Activated naive CD8-positive, alpha-beta T cell treated with anti-CD3 and anti-CD28 coated beads, Interleukin-2, amount 10 ng/mL, durations not matched to agents 7 days and 5 days (primary cell): Measurements from ENCODE around the gene FREM2. TPM values are rescaled to one million over a fixed set of nuclear protein-coding genes. Genes with fewer than 3 reads are reported as not detected.

Experiments used
- ATAC-seq: fragments of 150-1000 bp; cut with Tn5 transposase; one replicate; pipeline ENCODE4 v1.10.0; 2021; ENCODE audit warnings: low read depth, moderate library complexity
- POLR2A ChIA-PET: fragments of 350-600 bp; sonication (Branson Sonifier 250); formaldehyde crosslinking; loops from one replicate; lab custom pipeline; 2021; ENCODE audit warnings: antibody characterized with exemption; lab: Charles Lee
- DNase-seq: peaks from one replicate; pipeline ENCODE4 v3.0.0; 2021
- H3K27ac Mint-ChIP-seq: one replicate; pipeline ENCODE4 v1.8.0; 2022; ENCODE audit warnings: mild to moderate bottlenecking, mixed read lengths
- H3K27me3 Mint-ChIP-seq: one replicate; pipeline ENCODE4 v1.8.0; 2022; ENCODE audit warnings: mild to moderate bottlenecking, moderate library complexity, mixed read lengths
- H3K36me3 Mint-ChIP-seq: one replicate; pipeline ENCODE4 v1.8.0; 2021; ENCODE audit warnings: mild to moderate bottlenecking, mixed read lengths
- H3K4me1 Mint-ChIP-seq: one replicate; pipeline ENCODE4 v1.8.0; 2021; ENCODE audit warnings: mixed read lengths
- H3K4me3 Mint-ChIP-seq: one replicate; pipeline ENCODE4 v1.8.0; 2022; ENCODE audit warnings: mild to moderate bottlenecking, moderate library complexity, mixed read lengths
- H3K9me3 Mint-ChIP-seq: one replicate; pipeline ENCODE4 v1.8.0; 2021; ENCODE audit warnings: mixed read lengths
- total RNA-seq, 2 experiments: library from RNA; stranded (reverse); gene quantifications; one replicate each; pipeline ENCODE4 v1.2.3, GENCODE V29; 2021

The FREM2 gene
- total RNA-seq, 2 experiments from 2014 or later = not detected

DNA sequence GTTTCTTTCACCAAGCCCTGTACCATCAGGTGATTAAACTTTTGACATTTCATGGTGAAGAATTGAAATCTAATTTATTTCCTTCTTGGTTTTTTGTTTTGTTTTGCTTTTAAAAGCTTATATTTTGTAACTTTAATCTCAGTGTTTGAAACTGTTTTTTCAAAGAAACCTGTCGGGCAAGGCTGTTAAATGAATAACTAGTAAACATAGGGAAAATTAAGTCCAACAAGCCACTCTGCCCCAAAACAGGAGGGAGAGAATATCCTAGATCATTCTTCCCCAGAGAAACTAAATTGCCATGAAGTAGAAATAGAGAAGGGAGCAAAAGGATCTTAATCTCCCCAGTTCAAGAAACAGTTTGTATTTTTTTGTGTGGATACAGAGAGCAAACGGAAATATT, 98.2 kb downstream of the FREM2 start:
- H3K27me3 Mint-ChIP-seq = peaks cover 2% of the 10 kb centered on the region
- H3K36me3 Mint-ChIP-seq = no peaks in the 10 kb centered on the region
- DNase-seq (no peak), ATAC-seq (no peak)
- H3K4me1 Mint-ChIP-seq = no peaks in the 10 kb centered on the region
- H3K27ac Mint-ChIP-seq = no peak overlapping the region
- H3K9me3 Mint-ChIP-seq = no peaks in the 10 kb centered on the region
- no peak overlapping the region for H3K4me3 Mint-ChIP-seq
- POLR2A ChIA-PET = no interaction called here

DNA sequence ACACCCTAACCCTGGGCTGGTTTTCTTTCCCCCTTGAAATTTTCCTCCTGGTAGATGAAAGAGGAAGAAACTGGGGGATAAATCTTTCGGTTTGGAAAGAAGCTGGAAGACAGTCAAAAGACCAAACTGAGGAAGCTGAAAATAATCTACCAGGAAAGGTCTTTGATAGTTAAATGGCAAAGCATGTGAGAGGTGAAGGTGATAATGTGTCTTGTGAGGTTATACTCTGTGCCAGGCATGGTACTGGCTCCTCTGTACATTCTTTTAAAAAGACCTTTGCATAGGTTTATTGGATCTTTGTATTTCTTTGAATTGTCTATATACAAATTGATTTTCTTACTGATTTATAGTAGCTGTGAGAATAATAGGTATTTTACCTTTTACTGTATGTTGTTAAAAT, 98.6 kb downstream of the FREM2 start:
- Mint-ChIP-seq H3K4me3 (no peak overlapping the region), H3K4me1 (no peaks in the 10 kb centered on the region), H3K9me3 (no peaks in the 10 kb centered on the region), H3K36me3 (no peaks in the 10 kb centered on the region), H3K27ac (no peak overlapping the region), H3K27me3 (peaks cover 2% of the 10 kb centered on the region)
- POLR2A ChIA-PET = no interaction called here
- DNase-seq (no peak), ATAC-seq (no peak)

DNA sequence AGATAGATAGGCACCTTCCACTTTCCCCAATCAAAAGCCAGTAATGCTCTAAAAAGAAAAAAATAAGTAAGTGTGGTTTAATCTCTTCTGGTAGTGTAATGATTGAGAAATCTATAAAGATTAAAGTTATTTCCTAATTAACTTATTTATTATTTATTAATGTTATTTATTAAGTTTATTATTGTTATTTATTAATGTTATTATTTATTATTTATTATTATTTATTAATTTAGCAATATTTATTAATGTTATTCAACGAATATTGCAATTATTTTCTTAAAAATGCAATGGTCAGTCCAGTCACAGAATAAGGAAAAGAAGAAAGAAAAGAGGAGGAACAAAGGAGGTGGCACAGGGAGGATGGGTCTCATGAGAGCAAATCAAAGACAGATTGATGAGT, 100.7 kb downstream of the FREM2 start:
- no peak for DNase-seq
- Mint-ChIP-seq H3K27ac (no peak overlapping the region), H3K9me3 (no peaks in the 10 kb centered on the region), H3K27me3 (no peaks in the 10 kb centered on the region), H3K4me3 (no peak overlapping the region), H3K36me3 (no peaks in the 10 kb centered on the region), H3K4me1 (no peaks in the 10 kb centered on the region)
- POLR2A ChIA-PET = no interaction called here
- no peak for ATAC-seq

DNA sequence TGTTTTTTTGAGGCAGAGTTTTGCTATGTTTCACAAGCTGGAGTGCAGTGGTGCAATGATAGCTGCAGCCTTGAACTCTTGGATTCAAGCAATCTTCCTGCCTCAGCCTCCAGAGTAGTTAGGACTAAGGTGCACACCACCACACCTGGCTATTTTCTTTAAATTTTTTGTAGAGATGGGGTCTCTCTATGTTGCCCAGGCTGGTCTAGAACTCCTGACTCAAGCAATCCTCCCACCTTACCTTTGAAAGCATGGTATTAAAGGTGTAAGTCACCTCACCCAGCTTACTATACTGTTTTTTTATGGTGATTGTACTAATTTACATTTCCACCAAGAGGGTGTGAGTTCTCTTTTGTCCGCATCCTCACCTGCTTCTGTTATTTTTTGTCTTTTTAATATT, 110.0 kb downstream of the FREM2 start:
- no peaks in the 10 kb centered on the region for H3K4me1 Mint-ChIP-seq
- no peak overlapping the region for H3K4me3 Mint-ChIP-seq
- H3K9me3 Mint-ChIP-seq = peaks cover 1% of the 10 kb centered on the region
- POLR2A ChIA-PET = no interaction called here
- ATAC-seq (no peak), DNase-seq (no peak)
- H3K27ac Mint-ChIP-seq = no peak overlapping the region
- H3K27me3 Mint-ChIP-seq = no peaks in the 10 kb centered on the region
- H3K36me3 Mint-ChIP-seq = no peaks in the 10 kb centered on the region

DNA sequence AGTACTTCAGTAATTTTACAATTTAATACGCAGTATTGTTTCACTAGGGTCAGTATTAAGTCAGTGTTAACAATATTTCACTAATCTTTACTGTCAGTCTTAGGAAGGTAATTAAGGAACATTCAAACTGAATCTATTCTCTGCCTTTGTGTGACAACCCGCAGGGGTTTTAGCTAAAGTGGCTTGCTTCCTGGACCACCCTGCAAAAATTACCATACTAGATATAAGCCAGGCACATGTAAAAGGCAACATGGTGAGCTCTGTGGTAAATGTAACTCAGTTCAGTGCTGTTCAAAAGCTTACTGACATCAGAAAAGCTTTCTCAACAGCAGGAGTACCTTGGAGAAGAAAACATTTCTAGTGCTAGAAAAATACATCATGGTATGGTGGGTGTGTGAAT, 116.7 kb downstream of the FREM2 start:
- no peak overlapping the region for H3K27ac Mint-ChIP-seq
- DNase-seq (no peak), ATAC-seq (no peak)
- POLR2A ChIA-PET = no interaction called here
- no peaks in the 10 kb centered on the region for H3K4me1 Mint-ChIP-seq
- peaks cover 1% of the 10 kb centered on the region for H3K9me3 Mint-ChIP-seq
- no peaks in the 10 kb centered on the region for H3K27me3 Mint-ChIP-seq
- no peaks in the 10 kb centered on the region for H3K36me3 Mint-ChIP-seq
- no peak overlapping the region for H3K4me3 Mint-ChIP-seq

DNA sequence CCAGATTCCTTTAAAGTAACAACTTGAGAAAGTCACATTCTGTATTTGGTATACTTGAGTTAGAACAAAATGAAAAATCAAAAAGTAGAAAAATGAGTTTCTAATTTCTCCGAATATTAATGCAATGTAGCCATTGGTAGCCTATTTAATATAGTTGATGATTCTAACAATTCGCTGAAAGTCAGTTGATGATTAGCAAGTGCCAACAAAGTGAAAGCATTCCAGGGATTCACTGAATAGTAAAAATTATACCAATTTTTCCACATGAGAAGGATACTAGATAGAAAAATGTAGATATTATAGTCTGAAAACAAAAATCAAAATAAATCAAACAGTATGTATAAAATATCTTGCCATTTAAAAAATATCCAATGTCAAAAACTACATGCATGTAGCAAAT, 117.2 kb downstream of the FREM2 start:
- no peaks in the 10 kb centered on the region for H3K4me1 Mint-ChIP-seq
- no peaks in the 10 kb centered on the region for H3K27me3 Mint-ChIP-seq
- POLR2A ChIA-PET = no interaction called here
- DNase-seq (no peak), ATAC-seq (no peak)
- H3K9me3 Mint-ChIP-seq = peaks cover 1% of the 10 kb centered on the region
- no peak overlapping the region for H3K4me3 Mint-ChIP-seq
- no peak overlapping the region for H3K27ac Mint-ChIP-seq
- no peaks in the 10 kb centered on the region for H3K36me3 Mint-ChIP-seq

DNA sequence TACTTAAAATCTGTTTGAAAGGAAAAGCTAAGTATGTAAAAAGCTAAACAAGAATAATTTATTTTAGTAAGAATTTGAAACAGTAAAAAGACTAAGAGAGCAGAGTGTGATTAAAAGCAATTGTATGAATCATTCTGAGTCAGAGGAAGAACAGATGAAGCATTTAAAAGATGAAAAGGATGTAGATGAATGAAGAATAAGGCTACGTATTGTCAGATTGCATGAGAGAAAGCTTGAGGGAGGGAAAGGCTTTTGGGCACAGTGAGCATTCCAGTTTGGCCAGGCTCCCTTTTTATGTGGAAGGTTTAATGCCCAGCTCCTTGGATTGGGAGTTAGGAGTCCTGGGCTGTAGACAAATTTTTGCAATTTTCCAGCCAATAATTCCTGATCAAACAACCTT, 117.7 kb downstream of the FREM2 start:
- Mint-ChIP-seq H3K27ac (no peak overlapping the region), H3K27me3 (no peaks in the 10 kb centered on the region), H3K9me3 (peaks cover 3% of the 10 kb centered on the region), H3K4me3 (no peak overlapping the region), H3K4me1 (no peaks in the 10 kb centered on the region), H3K36me3 (no peaks in the 10 kb centered on the region)
- POLR2A ChIA-PET = no interaction called here
- DNase-seq (no peak), ATAC-seq (no peak)

DNA sequence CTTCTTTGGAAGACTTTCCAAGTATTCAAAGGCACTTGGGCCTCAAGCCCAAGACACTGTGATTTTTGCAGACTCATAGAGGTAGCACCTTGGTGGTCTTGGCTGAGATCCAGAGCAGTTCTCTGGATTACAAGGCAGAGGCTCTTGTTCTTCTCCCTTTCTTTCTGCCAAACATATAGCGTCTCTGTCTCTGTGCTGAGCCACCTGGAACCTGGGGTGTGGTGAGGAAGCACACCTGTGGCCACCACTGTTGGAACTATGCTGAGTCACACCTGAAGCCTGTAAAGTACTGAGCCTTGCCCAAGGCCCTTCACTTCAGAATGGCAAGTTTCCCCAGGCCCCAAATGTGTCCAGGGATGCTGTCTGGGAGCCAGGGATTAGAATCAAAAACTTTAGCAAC, 127.5 kb downstream of the FREM2 start:
- POLR2A ChIA-PET = no interaction called here
- H3K4me3 Mint-ChIP-seq = no peak overlapping the region
- H3K27ac Mint-ChIP-seq = no peak overlapping the region
- H3K9me3 Mint-ChIP-seq = peaks cover 5% of the 10 kb centered on the region
- no peak for ATAC-seq
- no peaks in the 10 kb centered on the region for H3K27me3 Mint-ChIP-seq
- no peak for DNase-seq
- H3K36me3 Mint-ChIP-seq = no peaks in the 10 kb centered on the region
- H3K4me1 Mint-ChIP-seq = no peaks in the 10 kb centered on the region

DNA sequence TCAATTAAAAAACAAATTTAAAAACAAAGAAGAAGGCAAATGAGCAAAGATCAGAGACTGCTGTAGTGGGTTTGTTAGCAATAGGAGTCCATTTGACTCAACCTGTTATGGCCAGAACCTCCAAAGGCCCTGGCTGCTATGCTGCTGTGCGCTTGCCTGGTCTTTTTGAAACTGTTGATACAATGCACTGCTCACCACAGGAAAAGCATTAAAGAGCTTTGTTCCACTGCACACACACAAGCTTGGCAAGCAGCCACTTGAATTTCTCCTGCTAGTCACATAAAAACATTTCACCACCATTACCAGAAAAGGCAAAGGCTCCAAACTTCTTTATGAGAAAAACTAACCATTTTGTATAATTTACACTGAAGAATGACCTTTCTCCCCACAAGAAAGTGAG, 132.2 kb downstream of the FREM2 start:
- Mint-ChIP-seq H3K36me3 (no peaks in the 10 kb centered on the region), H3K27me3 (no peaks in the 10 kb centered on the region), H3K27ac (no peak overlapping the region), H3K9me3 (peaks cover 1% of the 10 kb centered on the region), H3K4me1 (no peaks in the 10 kb centered on the region), H3K4me3 (no peak overlapping the region)
- no peak for ATAC-seq
- POLR2A ChIA-PET = no interaction called here
- no peak for DNase-seq

DNA sequence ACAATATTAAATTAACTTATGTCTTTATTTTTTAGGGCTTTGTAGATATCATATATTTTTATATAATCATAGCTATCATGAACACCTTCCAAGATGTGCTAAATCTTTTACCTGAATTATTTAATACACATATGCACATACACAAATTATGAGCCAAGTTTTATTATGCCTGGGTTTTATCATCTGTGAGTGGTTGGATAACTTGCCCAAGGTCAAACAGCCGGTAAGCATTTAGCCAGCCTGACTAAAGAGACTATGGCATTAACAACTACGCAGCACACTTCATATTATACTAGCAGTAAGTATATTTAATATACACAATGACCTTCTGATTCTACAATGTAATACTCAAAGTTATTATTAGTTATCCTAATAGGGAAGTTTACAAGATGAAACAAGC, 132.7 kb downstream of the FREM2 start:
- Mint-ChIP-seq H3K4me1 (no peaks in the 10 kb centered on the region), H3K9me3 (peaks cover 1% of the 10 kb centered on the region), H3K27me3 (no peaks in the 10 kb centered on the region), H3K36me3 (no peaks in the 10 kb centered on the region), H3K4me3 (no peak overlapping the region), H3K27ac (no peak overlapping the region)
- no peak for ATAC-seq
- POLR2A ChIA-PET = no interaction called here
- DNase-seq = no peak

DNA sequence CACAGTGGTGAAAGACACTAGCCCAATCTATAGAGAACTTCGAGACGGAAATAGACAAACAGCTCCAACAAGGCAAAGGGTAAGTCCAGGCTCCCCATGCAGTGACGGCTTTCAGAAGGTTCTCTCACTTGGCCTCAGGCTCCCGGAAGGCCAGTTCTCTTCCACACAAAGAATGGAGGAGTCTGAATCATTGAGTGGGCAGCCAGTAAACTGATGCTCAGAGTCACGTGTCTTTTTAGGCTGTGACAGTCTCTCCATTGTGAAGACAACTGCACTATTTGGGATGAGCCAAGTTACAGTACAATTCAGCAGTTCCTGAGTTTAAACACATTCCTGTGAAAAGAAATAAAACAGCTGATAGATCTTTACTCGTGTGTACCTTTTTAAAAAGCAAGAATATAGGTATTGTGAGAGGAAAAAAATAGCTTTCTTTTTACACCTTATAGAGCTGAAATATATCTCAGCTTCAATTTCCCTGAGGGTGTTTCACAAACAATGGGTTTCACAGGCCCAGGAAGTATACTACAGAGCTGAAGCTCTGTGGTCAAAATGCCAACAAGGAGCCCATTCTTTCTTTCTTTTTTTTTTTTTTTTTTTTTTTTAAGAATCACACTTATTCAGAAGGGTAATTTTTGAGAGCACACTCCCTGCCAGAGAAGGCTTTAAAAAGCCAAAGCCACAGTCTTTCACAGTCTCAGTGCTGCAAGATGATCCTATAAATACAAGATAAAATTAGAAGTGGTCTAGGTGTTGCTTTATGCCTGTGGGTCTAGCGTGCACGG, 135.1 kb downstream of the FREM2 start:
- H3K9me3 Mint-ChIP-seq = no peaks in the 10 kb centered on the region
- H3K27ac Mint-ChIP-seq = no peak overlapping the region
- no peak overlapping the region for H3K4me3 Mint-ChIP-seq
- no peaks in the 10 kb centered on the region for H3K4me1 Mint-ChIP-seq
- no peaks in the 10 kb centered on the region for H3K27me3 Mint-ChIP-seq
- DNase-seq = no peak
- POLR2A ChIA-PET = no interaction called here
- no peak for ATAC-seq
- no peaks in the 10 kb centered on the region for H3K36me3 Mint-ChIP-seq

DNA sequence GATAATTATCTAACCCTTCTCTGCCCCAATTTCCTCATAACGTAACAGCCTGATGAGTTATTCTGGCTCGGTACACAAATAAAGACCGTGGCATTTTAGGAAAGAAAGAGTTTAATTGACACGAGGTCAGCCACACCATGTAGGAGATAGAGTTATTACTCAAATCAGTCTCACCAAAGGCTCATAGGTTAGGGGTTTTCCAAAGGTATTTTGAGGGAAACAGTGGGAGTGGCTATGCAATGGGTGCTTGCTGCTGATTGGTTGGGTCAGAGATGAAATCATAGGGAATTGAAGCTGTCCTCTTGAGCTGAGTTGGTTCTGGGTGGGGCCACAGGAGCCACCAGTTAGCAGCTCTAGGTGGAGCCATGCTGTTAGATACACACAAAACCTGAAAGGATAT, 137.5 kb downstream of the FREM2 start:
- Mint-ChIP-seq H3K9me3 (peaks cover 2% of the 10 kb centered on the region), H3K27ac (no peak overlapping the region), H3K36me3 (no peaks in the 10 kb centered on the region), H3K4me3 (no peak overlapping the region), H3K4me1 (no peaks in the 10 kb centered on the region), H3K27me3 (no peaks in the 10 kb centered on the region)
- DNase-seq = no peak
- POLR2A ChIA-PET = no interaction called here
- ATAC-seq = no peak

DNA sequence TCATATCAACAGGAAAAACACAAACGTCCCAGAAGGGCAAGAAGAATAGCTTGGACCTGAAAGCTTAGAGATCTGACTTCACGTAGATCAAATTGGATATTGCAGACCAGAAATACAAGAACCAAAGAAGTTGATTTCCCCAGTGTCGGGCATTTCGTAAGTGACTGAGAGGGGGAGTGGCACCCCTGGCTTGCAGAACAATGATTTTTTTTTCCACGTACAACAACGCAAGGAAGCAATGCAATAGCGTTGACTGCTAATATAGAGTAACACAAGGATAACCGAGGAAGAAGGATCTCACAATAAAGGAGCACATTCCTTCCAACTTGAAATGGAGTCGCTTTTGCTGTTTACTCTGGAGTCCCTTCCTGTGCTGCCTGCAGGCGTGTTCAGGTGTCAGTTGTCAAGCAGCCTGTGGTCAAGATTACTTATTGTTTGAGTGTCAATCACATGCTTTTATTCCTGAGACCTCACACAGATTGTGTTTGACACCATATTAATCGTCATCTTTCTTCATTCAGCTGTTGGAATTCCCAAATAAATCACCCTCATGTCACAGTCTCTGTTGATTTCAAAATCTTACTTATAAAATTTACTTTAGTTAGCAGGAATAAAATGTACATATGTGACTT, 139.4 kb downstream of the FREM2 start:
- Mint-ChIP-seq H3K4me3 (no peak overlapping the region), H3K27me3 (no peaks in the 10 kb centered on the region), H3K9me3 (peaks cover 2% of the 10 kb centered on the region), H3K27ac (no peak overlapping the region), H3K36me3 (no peaks in the 10 kb centered on the region), H3K4me1 (no peaks in the 10 kb centered on the region)
- ATAC-seq = no peak
- DNase-seq = no peak
- POLR2A ChIA-PET = no interaction called here

DNA sequence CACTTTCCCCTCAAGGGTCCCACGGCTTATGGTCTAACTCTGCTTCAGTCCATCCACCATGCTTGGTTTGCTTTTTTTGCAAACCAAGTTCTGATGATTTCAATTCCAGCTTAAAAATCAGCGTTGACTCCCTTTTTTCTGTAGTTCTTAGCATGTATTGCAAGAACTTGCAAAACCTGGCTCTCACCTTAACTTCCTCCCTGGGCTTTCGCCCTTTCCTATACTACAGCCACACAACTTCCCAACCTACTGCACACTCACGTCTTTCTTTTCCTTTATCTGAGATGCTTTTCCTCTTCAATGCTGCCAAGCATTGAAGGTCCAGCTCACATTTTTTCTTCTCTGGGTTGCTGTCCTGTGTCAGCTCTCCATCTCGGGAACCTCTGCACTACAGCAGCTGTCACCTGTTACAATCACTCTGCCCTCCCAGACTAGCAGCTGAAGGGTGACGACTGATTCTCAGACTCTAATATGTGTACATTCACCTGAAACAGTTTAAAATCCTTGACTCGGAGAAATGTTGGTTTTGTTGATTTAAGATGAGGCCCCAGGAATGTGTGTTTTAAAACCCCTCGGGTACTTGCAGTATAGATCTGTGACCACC, 143.7 kb downstream of the FREM2 start:
- no peak overlapping the region for H3K27ac Mint-ChIP-seq
- H3K27me3 Mint-ChIP-seq = no peaks in the 10 kb centered on the region
- no peak overlapping the region for H3K4me3 Mint-ChIP-seq
- no peak for DNase-seq
- ATAC-seq = no peak
- POLR2A ChIA-PET = no interaction called here
- H3K36me3 Mint-ChIP-seq = no peaks in the 10 kb centered on the region
- H3K9me3 Mint-ChIP-seq = peaks cover 2% of the 10 kb centered on the region
- H3K4me1 Mint-ChIP-seq = no peaks in the 10 kb centered on the region
